Lung (tissue), 12 donors: ENCODE measurements around the gene MARK4. TPM values are rescaled to one million over a fixed set of nuclear protein-coding genes. Genes with fewer than 3 reads are reported as not detected.

Experiments
- ATAC-seq: fragments of 200-7000 bp; cut with Tn5 transposase; one replicate; pipeline ENCODE4 v1.9.1; 2020; ENCODE audit warnings: moderate number of reproducible peaks; ENCODE audit not compliant: insufficient read depth, low FRiP score
- DNase-seq, 3 donors: peaks; one replicate each; pipeline ENCODE4 v3.0.0-alpha.2; 2013 to 2017
- H3K27ac ChIP-seq, 2 donors: one replicate each; pipeline ENCODE4 v1.5.1; 2013; ENCODE audit warnings: mild to moderate bottlenecking in 2 of 2, moderate library complexity in 2 of 2, control low read depth in 1 of 2, inconsistent platforms in 1 of 2, low read depth in 1 of 2, low read length in 1 of 2
- H3K27me3 ChIP-seq, 3 donors: one replicate each; pipeline ENCODE4 v1.5.1; 2013; ENCODE audit warnings: low read length in 2 of 3; ENCODE audit not compliant: control insufficient read depth in 3 of 3, insufficient read depth in 3 of 3
- H3K36me3 ChIP-seq, 4 donors: one replicate each; pipeline ENCODE4 v1.5.1; 2013; ENCODE audit warnings: low read length in 4 of 4, mild to moderate bottlenecking in 1 of 4, moderate library complexity in 1 of 4; ENCODE audit not compliant: control insufficient read depth in 4 of 4, insufficient read depth in 4 of 4
- H3K4me1 ChIP-seq, 5 donors: one replicate each; pipeline ENCODE4 v1.5.1; 2013; ENCODE audit warnings: low read length in 5 of 5, mild to moderate bottlenecking in 2 of 5, moderate library complexity in 1 of 5; ENCODE audit not compliant: control insufficient read depth in 5 of 5, insufficient read depth in 5 of 5
- H3K4me3 ChIP-seq: one replicate; pipeline ENCODE4 v1.5.1; 2013; ENCODE audit warnings: mild to moderate bottlenecking, control low read depth, moderate library complexity
- H3K9ac ChIP-seq, 2 donors: one replicate each; pipeline ENCODE4 v1.5.1; 2013; ENCODE audit warnings: low read length in 2 of 2, control low read depth in 1 of 2; ENCODE audit not compliant: insufficient read depth in 1 of 2
- H3K9me3 ChIP-seq, 4 donors: one replicate each; pipeline ENCODE4 v1.5.1; 2013; ENCODE audit warnings: low read length in 3 of 4, mild to moderate bottlenecking in 1 of 4, moderate library complexity in 1 of 4; ENCODE audit not compliant: control insufficient read depth in 4 of 4, insufficient read depth in 3 of 4
- WGBS, 2 donors: extraction: QIAGEN DNeasy Blood & Tissue Kit; methylation state at CpG; one replicate each; pipeline ENCODE4 v1.1.7; 2013; 5-methylcytosine and 5-hydroxymethylcytosine counted together
- polyA plus RNA-seq, 2 donors: library from polyadenylated mRNA; stranded (reverse); fragments of 200-250 nt; gene quantifications; one replicate each; pipeline ENCODE4 v1.2.1, GENCODE V29; 2013
- total RNA-seq, 2 donors: library from RNA; depleted of rRNA in 1 of 2; stranded (reverse); fragments of >200 nt in 1 of 2; gene quantifications; one replicate each; pipeline ENCODE4 v1.2.1, GENCODE V29; 2014 to 2021
- TF ChIP-seq, protein P1 (sequence below): IDR thresholded peaks from 2 replicates; pipeline ENCODE4 v1.5.1; 2012; ENCODE audit warnings: mild to moderate bottlenecking; ENCODE audit errors: control extremely low read depth, extremely low read depth
- donor health status: control.
- donor health status: control.
- donor health status: Bipolar disorder and iron deficiency.
- donor health status: healthy.
- donor health status: DM: yes; HTN: yes; CAD: no.

The MARK4 gene
- total and polyA plus RNA-seq, 4 donors: 12.6 to 47.0 (median 20.6) TPM

DNA sequence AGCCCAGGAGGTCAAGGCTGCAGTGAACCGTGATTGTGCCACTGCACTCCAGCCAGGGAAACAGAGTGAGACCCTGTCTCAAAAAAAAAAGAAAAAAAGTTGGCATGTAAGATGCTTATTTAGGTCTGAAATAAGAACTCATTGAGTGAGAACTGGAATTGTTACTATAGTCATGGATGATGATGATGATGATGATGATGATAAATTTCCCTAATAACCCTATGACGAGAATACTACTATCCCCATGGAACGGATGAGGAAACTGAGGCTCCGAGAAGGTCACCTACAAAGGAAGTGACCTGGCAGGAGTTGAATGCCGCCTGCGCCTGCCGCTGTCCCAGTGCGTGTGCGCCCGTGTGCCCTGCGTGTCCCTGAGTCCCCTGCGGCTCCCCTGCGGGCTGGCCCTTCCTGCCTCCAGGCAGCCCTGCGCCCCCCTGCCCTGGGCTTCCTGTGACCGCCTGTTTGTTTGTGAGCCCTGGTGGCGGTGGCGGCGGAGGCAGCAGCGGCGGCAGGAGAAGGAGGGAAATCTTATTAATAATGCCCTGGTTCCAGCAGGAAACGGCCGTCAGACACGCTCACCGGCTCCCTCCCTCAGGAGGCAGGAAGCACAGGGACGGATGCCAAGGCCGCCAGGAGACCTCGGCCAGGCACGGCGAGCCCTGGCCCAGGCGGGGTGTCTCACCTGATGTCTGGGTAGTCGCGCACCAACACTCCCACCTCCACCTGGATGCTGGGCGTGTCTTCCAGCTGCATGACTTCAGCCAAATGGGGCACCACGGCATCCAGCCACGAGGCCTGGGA lies 35.5 kb upstream of the MARK4 start:
- Histone ChIP-seq H3K4me1 (peaks cover 0 to 16% (median 10%) of the 10 kb centered on the region in 5 donors), H3K27ac (peak overlapping the region in 1 of 2 donors; percentile 71), H3K4me3 (no peak overlapping the region), H3K9ac (no peak overlapping the region), H3K27me3 (peaks cover 0 to 40% (median 16%) of the 10 kb centered on the region in 3 donors), H3K36me3 (no peaks in the 10 kb centered on the region), H3K9me3 (no peaks in the 10 kb centered on the region)
- no peak for ATAC-seq
- TF ChIP-seq, protein P1, sequence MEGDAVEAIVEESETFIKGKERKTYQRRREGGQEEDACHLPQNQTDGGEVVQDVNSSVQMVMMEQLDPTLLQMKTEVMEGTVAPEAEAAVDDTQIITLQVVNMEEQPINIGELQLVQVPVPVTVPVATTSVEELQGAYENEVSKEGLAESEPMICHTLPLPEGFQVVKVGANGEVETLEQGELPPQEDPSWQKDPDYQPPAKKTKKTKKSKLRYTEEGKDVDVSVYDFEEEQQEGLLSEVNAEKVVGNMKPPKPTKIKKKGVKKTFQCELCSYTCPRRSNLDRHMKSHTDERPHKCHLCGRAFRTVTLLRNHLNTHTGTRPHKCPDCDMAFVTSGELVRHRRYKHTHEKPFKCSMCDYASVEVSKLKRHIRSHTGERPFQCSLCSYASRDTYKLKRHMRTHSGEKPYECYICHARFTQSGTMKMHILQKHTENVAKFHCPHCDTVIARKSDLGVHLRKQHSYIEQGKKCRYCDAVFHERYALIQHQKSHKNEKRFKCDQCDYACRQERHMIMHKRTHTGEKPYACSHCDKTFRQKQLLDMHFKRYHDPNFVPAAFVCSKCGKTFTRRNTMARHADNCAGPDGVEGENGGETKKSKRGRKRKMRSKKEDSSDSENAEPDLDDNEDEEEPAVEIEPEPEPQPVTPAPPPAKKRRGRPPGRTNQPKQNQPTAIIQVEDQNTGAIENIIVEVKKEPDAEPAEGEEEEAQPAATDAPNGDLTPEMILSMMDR: no peak
- peak; percentile 23 to 57 (median 28) for DNase-seq
- 5 to 11% methylated on average over 35 of the region's 35 CpGs for WGBS, 2 donors

DNA sequence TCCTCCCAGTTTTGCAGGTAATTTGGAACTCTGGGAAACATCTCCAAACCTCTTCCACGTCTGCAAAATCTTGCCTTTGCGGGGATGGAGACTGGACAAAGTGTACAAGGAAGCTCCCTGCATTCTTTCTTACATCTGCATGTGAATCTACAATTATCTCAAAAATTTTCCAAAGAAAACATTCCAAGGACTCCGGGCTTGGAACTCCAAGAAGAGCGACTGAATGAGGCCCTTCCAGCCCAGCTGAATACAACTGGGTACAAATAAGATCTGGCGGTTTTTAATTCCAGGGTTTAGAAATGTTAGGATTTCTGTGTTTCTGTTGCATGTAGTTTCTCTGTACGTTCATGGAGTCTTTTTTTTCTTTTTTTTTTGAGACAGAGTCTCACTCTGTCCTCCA lies 34.4 kb upstream of the MARK4 start:
- WGBS, 2 donors: 69 to 77% methylated on average over 6 of the region's 6 CpGs
- no peaks in the 10 kb centered on the region for H3K36me3 ChIP-seq

DNA sequence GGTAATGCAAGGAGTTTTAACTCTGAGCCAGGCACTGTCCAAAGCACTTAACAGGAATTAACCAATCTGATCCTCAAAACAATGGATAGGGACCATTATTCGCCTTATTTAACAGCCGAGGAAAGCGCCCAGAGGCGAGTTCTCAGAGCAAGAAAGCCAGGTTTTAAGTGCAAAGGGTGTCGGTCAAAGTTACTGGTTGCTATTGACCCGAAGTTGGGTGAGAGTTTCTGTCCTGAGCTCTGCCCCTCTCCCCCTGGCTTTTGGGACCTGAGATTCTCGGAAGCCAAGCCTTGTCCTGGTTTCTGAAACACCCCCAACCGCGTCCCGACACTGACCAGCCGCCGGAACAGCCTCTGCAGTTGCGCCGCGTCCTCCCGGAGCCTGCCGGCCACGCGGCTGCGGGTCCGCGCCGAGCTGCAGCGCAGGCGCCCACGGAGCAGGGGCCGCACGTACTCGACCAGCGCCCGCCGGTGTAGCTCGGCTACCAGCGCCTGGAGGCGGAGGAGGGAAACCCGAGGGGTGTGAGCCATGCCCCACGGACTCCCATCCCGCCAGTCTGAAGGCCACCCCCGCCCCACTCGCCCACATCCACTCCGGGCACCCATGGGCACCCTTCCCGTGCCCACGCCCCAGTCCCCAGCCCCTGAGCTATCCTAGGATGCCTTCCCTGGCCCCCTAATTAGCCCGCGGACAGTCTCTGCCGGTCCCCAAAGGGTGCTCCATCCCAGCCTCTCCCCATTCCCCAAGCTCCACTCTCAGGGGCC lies 33.7 kb upstream of the MARK4 start:
- ATAC-seq: no peak
- Histone ChIP-seq H3K4me3 (no peak overlapping the region), H3K4me1 (peaks cover 0 to 10% (median 5%) of the 10 kb centered on the region in 5 donors), H3K9me3 (no peaks in the 10 kb centered on the region), H3K27ac (peak overlapping the region in 1 of 2 donors; percentile 20), H3K9ac (no peak overlapping the region), H3K27me3 (peaks cover 0 to 40% (median 16%) of the 10 kb centered on the region in 3 donors), H3K36me3 (no peaks in the 10 kb centered on the region)
- 33 to 39% methylated on average over 42 to 46 of the region's 46 CpGs for WGBS, 2 donors
- TF ChIP-seq, protein P1: no peak
- DNase-seq: peak in 2 of 3 donors; percentile 14 to 25

More for the DNA sequence above, 34.4 kb upstream of the MARK4 start:
- no peak for ATAC-seq
- Histone ChIP-seq H3K27ac (no peak overlapping the region), H3K27me3 (peaks cover 0 to 40% (median 16%) of the 10 kb centered on the region in 3 donors), H3K9me3 (no peaks in the 10 kb centered on the region), H3K4me1 (peaks cover 0 to 12% (median 10%) of the 10 kb centered on the region in 5 donors), H3K4me3 (no peak overlapping the region), H3K9ac (no peak overlapping the region)
- no peak for DNase-seq
- TF ChIP-seq, protein P1: no peak
